ENCODE results near the gene ZFP36L1. TPM values are rescaled to one million over a fixed set of nuclear protein-coding genes. Genes with fewer than 3 reads are reported as not detected.

The ZFP36L1 gene
- total and polyA plus RNA-seq, 2 of the 13 experiments (the other 11 are each of a cell fraction or from before 2014, with no cell fraction given): 7.4 to 10.2 TPM

GRCh38 chr14:68824517-68825347, 31.9 kb upstream of the ZFP36L1 start (continued):
- TF ChIP-seq ATF2 (CRISPR knock-in tag; IDR thresholded peaks at IDR 0.05): peak; percentile 82; the same call in 1 of the 2 replicates
- 0 out of 2 replicates have a peak, but pooled peaks have one; percentile 24 for TF ChIP-seq PRMT3 (CRISPR knock-in tag; IDR thresholded peaks at IDR 0.05; ENCODE audit: borderline replicate concordance, low read depth)
- TF ChIP-seq ZNF619 (CRISPR knock-in tag; IDR thresholded peaks at IDR 0.05): no peak
- TF ChIP-seq ZFP36L1 (CRISPR knock-in tag; IDR thresholded peaks at IDR 0.05): no peak
- TF ChIP-seq PAXIP1 (CRISPR knock-in tag; conservative IDR thresholded peaks at IDR 0.05): 0 out of 2 replicates have a peak, but pooled peaks have one; percentile 32
- no peak for TF ChIP-seq SATB2 (CRISPR knock-in tag; IDR thresholded peaks at IDR 0.05)
- TF ChIP-seq HBP1 (CRISPR knock-in tag; IDR thresholded peaks at IDR 0.05; ENCODE audit: low read depth): peak; percentile 78; the same call in 1 of the 2 replicates
- TF ChIP-seq SMAD1 (CRISPR knock-in tag; IDR thresholded peaks at IDR 0.05; ENCODE audit: borderline replicate concordance, low read depth): no peak
- TF ChIP-seq ZNF10 (CRISPR knock-in tag; IDR thresholded peaks at IDR 0.05; ENCODE audit: borderline replicate concordance, low read depth): no peak
- peak; percentile 62 for TF ChIP-seq FOXP4 (CRISPR knock-in tag; IDR thresholded peaks at IDR 0.05)
- 0 out of 2 replicates have a peak, but pooled peaks have one; percentile 74 for TF ChIP-seq KLF11 (CRISPR knock-in tag; IDR thresholded peaks at IDR 0.05)
- TF ChIP-seq MAFK (conservative IDR thresholded peaks at IDR 0.05 in 1 of 2, IDR thresholded peaks at IDR 0.05 in 1 of 2; ENCODE audit: low read length in 2 of 2): no peak
- TF ChIP-seq ZNF235 (CRISPR knock-in tag; IDR thresholded peaks at IDR 0.05; ENCODE audit: borderline replicate concordance): 0 out of 2 replicates have a peak, but pooled peaks have one; percentile 37
- TF ChIP-seq MAF1 (CRISPR knock-in tag; IDR thresholded peaks at IDR 0.05; ENCODE audit: borderline replicate concordance): no peak
- TF ChIP-seq IKZF1 (IDR thresholded peaks at IDR 0.05): no peak
- no peak for TF ChIP-seq ZNF138 (CRISPR knock-in tag; IDR thresholded peaks at IDR 0.05; ENCODE audit: low read depth)
- TF ChIP-seq YEATS4 (CRISPR knock-in tag; IDR thresholded peaks at IDR 0.05; ENCODE audit: borderline replicate concordance): peak; percentile 89; the same call in 1 of the 2 replicates
- TF ChIP-seq SUZ12 (IDR thresholded peaks at IDR 0.05; ENCODE audit: low read depth, low read length): no peak

Data from HepG2 (cell line).